ENCODE data around the gene ENPP3.

ENPP3 gene

DNA sequence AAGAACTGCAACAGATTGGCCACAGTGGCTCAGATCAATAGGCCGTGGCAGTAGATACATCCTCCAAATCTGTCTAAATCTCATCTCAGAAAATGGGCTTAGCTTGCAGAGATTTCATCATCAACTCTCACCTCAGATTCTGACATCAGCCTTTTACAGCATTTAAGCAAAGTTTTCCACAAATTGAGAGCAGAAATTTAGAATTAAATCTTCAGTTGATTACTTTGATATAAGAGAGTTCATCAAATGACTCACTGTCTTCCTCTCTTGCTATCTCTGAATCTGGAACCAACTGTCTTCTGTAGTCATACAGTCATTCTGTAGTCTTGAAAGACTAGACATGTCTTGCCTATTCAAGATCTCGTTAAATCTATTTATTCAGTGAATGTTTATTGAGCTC lies 118.9 kb downstream of the ENPP3 start:
- H3K36me3 ChIP-seq (ENCODE audit: control insufficient read depth in 2 of 2, insufficient read depth in 1 of 2, low read length in 2 of 2): no peaks in the 10 kb centered on the region
- peaks cover 9% of the 10 kb centered on the region for H3K4me1 ChIP-seq (ENCODE audit: control insufficient read depth, insufficient read depth, low read length)
- ChIA-PET CTCF (no interaction called here), POLR2A (no interaction called here)
- TF ChIP-seq, protein P1, sequence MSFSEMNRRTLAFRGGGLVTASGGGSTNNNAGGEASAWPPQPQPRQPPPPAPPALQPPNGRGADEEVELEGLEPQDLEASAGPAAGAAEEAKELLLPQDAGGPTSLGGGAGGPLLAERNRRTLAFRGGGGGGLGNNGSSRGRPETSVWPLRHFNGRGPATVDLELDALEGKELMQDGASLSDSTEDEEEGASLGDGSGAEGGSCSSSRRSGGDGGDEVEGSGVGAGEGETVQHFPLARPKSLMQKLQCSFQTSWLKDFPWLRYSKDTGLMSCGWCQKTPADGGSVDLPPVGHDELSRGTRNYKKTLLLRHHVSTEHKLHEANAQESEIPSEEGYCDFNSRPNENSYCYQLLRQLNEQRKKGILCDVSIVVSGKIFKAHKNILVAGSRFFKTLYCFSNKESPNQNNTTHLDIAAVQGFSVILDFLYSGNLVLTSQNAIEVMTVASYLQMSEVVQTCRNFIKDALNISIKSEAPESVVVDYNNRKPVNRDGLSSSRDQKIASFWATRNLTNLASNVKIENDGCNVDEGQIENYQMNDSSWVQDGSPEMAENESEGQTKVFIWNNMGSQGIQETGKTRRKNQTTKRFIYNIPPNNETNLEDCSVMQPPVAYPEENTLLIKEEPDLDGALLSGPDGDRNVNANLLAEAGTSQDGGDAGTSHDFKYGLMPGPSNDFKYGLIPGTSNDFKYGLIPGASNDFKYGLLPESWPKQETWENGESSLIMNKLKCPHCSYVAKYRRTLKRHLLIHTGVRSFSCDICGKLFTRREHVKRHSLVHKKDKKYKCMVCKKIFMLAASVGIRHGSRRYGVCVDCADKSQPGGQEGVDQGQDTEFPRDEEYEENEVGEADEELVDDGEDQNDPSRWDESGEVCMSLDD (tag by site-specific recombination; IDR thresholded peaks at IDR 0.05): no peak
- TF ChIP-seq, protein P2, sequence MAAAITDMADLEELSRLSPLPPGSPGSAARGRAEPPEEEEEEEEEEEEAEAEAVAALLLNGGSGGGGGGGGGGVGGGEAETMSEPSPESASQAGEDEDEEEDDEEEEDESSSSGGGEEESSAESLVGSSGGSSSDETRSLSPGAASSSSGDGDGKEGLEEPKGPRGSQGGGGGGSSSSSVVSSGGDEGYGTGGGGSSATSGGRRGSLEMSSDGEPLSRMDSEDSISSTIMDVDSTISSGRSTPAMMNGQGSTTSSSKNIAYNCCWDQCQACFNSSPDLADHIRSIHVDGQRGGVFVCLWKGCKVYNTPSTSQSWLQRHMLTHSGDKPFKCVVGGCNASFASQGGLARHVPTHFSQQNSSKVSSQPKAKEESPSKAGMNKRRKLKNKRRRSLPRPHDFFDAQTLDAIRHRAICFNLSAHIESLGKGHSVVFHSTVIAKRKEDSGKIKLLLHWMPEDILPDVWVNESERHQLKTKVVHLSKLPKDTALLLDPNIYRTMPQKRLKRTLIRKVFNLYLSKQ (tag by site-specific recombination; IDR thresholded peaks at IDR 0.05; ENCODE audit: borderline replicate concordance): no peak
- H3K27ac ChIP-seq (ENCODE audit: extremely low read depth, low read depth, low read length): no peak overlapping the region
- H3K4me3 ChIP-seq (ENCODE audit: low read depth, low read length): no peak overlapping the region
- H3K9me3 ChIP-seq (ENCODE audit: control insufficient read depth, insufficient read depth, low read depth, low read length): no peaks in the 10 kb centered on the region

DNA sequence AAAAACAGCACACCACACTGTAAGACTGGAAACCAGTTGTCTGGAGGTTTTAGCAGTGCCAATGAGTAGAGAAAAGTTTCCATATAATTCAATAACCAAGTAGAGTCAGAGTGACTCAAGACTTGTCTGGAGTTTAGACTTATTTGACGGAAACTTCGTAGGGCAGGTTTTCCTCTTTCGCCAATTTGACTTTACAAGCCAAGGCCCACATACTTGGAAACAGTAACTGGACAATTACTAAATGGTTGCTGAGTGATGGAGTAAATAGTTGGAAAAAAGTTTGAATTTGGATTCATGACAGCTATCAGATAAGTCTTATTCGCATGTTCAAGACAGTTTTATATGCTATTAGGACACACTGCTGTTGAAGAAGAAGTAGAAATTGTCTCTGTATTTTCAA lies 121.8 kb downstream of the ENPP3 start:
- TF ChIP-seq ZNF132 (tag by site-specific recombination; IDR thresholded peaks at IDR 0.05; ENCODE audit: borderline replicate concordance): no peak
- TF ChIP-seq ZNF530 (tag by site-specific recombination; IDR thresholded peaks at IDR 0.05; ENCODE audit: low read depth): no peak
- no peak for TF ChIP-seq ZNF560 (tag by site-specific recombination; IDR thresholded peaks at IDR 0.05; ENCODE audit: borderline replicate concordance)
- no peak for TF ChIP-seq ZNF214 (tag by site-specific recombination; IDR thresholded peaks at IDR 0.05; ENCODE audit: borderline replicate concordance)
- H3K4me1 ChIP-seq (ENCODE audit: control insufficient read depth, insufficient read depth, low read length): peaks cover 9% of the 10 kb centered on the region; the same call in 1 of the 2 replicates
- no peak overlapping the region for H3K27ac ChIP-seq (ENCODE audit: extremely low read depth, low read depth, low read length)
- CTCF ChIA-PET: no interaction called here
- no peaks in the 10 kb centered on the region for H3K9me3 ChIP-seq (ENCODE audit: control insufficient read depth, insufficient read depth, low read depth, low read length)
- H3K36me3 ChIP-seq (ENCODE audit: control insufficient read depth in 2 of 2, insufficient read depth in 1 of 2, low read length in 2 of 2): no peaks in the 10 kb centered on the region
- POLR2A ChIA-PET: no interaction called here
- no peak overlapping the region for H3K4me3 ChIP-seq (ENCODE audit: low read depth, low read length)

DNA sequence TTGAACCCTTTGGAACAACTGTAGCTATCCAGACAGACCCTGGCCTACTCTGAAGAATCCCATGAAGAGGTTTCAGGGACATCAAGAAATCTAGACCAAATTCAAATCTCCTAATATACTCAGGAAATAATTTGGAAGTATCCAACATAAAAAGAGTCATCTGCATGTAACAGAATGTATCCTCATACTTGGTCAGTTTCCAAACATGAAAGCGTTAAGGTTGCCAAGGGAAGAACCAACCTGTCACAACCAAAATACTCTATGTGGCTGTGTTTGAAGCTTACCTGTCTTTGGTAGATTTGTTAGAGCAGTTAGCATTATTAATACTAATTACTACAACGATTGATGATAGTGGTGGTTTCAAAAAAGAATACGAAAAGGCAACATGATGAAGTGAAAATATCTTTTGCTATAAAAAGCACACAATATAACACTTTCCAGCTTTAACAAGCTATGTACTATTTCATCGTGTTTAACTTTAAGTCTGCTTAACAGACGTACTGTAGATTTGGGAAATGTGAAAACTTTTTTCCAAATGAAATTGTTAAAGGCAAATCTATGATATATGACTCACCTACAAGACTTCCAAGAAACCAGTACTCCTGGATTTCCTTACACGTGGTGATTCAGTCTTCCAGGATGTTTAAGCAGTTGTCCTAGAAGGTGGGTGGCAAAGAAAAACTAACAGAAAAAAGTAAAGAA lies 124.1 kb downstream of the ENPP3 start:
- ChIA-PET POLR2A (no interaction called here), CTCF (interaction anchor here (1.3 kb wide), 1 partner anchor 13 kb away, joined by 5 read pairs; no protein-coding TSS in a partner anchor)
- no peaks in the 10 kb centered on the region for H3K9me3 ChIP-seq (ENCODE audit: control insufficient read depth, insufficient read depth, low read depth, low read length)
- H3K4me1 ChIP-seq (ENCODE audit: control insufficient read depth, insufficient read depth, low read length): 0 out of 2 replicates have a peak, but pooled peaks cover 5% of the 10 kb centered on the region
- H3K27ac ChIP-seq (ENCODE audit: extremely low read depth, low read depth, low read length): no peak overlapping the region
- H3K4me3 ChIP-seq (ENCODE audit: low read depth, low read length): no peak overlapping the region
- H3K36me3 ChIP-seq (ENCODE audit: control insufficient read depth in 2 of 2, insufficient read depth in 1 of 2, low read length in 2 of 2): no peaks in the 10 kb centered on the region
- TF ChIP-seq ZNF423 (tag by site-specific recombination; IDR thresholded peaks at IDR 0.05): no peak
- TF ChIP-seq ZNF174 (tag by site-specific recombination; IDR thresholded peaks at IDR 0.05): no peak
- no peak for TF ChIP-seq GLI4 (tag by site-specific recombination; IDR thresholded peaks at IDR 0.05)
- no peak for TF ChIP-seq SALL2 (tag by site-specific recombination; IDR thresholded peaks at IDR 0.05; ENCODE audit: borderline replicate concordance)
- TF ChIP-seq, protein P3, sequence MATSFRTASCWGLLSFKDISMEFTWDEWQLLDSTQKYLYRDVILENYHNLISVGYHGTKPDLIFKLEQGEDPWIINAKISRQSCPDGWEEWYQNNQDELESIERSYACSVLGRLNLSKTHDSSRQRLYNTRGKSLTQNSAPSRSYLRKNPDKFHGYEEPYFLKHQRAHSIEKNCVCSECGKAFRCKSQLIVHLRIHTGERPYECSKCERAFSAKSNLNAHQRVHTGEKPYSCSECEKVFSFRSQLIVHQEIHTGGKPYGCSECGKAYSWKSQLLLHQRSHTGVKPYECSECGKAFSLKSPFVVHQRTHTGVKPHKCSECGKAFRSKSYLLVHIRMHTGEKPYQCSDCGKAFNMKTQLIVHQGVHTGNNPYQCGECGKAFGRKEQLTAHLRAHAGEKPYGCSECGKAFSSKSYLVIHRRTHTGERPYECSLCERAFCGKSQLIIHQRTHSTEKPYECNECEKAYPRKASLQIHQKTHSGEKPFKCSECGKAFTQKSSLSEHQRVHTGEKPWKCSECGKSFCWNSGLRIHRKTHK (tag by site-specific recombination; IDR thresholded peaks at IDR 0.05): no peak
- no peak for TF ChIP-seq ZNF133 (tag by site-specific recombination; IDR thresholded peaks at IDR 0.05)
- TF ChIP-seq ZNF19 (tag by site-specific recombination; IDR thresholded peaks at IDR 0.05; ENCODE audit: low read depth): no peak
- TF ChIP-seq ZNF692 (tag by site-specific recombination; IDR thresholded peaks at IDR 0.05): no peak
- TF ChIP-seq ZNF23 (tag by site-specific recombination; IDR thresholded peaks at IDR 0.05; ENCODE audit: borderline replicate concordance): no peak
- TF ChIP-seq ZBTB11 (tag by site-specific recombination; conservative IDR thresholded peaks at IDR 0.05; ENCODE audit: low read depth): no peak
- no peak for TF ChIP-seq ZNF37A (tag by site-specific recombination; IDR thresholded peaks at IDR 0.05)
- TF ChIP-seq ZNF473 (tag by site-specific recombination; IDR thresholded peaks at IDR 0.05): no peak
